K562 (cell line): ENCODE measurements around the gene INO80E. TPM values are rescaled to one million over a fixed set of nuclear protein-coding genes. Genes with fewer than 3 reads are reported as not detected.

Experiments used
- E2F6 ChIP-seq, 2 experiments: IDR thresholded peaks; 2 replicates each; pipeline ENCODE4 v1.6.1; 2011; ENCODE audit warnings: borderline replicate concordance in 1 of 2, control low read depth in 1 of 2, low read depth in 1 of 2, low read length in 1 of 2, mild to moderate bottlenecking in 1 of 2, mixed read lengths in 1 of 2, moderate library complexity in 1 of 2; ENCODE audit not compliant: insufficient read depth in 1 of 2, insufficient read length in 1 of 2, poor library complexity in 1 of 2, severe bottlenecking in 1 of 2; ENCODE audit errors: extremely low read depth in 1 of 2
- ESRRA ChIP-seq: fragments of 450-650 bp; IDR thresholded peaks from 2 replicates; pipeline ENCODE4 v1.6.1; 2014; ENCODE audit warnings: low read depth, mild to moderate bottlenecking, moderate library complexity, borderline replicate concordance
- NCOA1 ChIP-seq: fragments of 450-650 bp; IDR thresholded peaks from 2 replicates; pipeline ENCODE4 v1.6.1; 2016; ENCODE audit warnings: low read depth
- POLR2AphosphoS2 ChIP-seq: IDR thresholded peaks from 2 replicates; pipeline ENCODE4 v1.6.1; 2012; ENCODE audit warnings: low read length, improper control_type of control experiment
- SIN3A ChIP-seq, 2 experiments: fragments of 150-350 bp in 1 of 2; IDR thresholded peaks; 2 replicates each; pipeline ENCODE4 v1.6.1; 2011 to 2016; ENCODE audit warnings: borderline replicate concordance in 2 of 2, low read depth in 2 of 2, low read length in 2 of 2, mild to moderate bottlenecking in 2 of 2, moderate library complexity in 2 of 2; ENCODE audit not compliant: control insufficient read depth in 1 of 2
- SP1 ChIP-seq: sonication (generic); formaldehyde crosslinking; IDR thresholded peaks from 2 replicates; pipeline ENCODE4 v1.8.1; 2022; ENCODE audit warnings: mild to moderate bottlenecking, missing genetic modification reagents
- TAF7 ChIP-seq: fragments of 450-650 bp; IDR thresholded peaks from 2 replicates; pipeline ENCODE4 v1.6.1; 2016; ENCODE audit warnings: missing genetic modification characterization, missing compliant biosample characterization
- ZNF253 ChIP-seq: fragments of 250-450 bp; sonication (Bioruptor Pico); conservative IDR thresholded peaks from 2 replicates; pipeline ENCODE4 v1.6.1; 2021; ENCODE audit warnings: mild to moderate bottlenecking
- ZNF395 ChIP-seq: fragments of 200-800 bp; sonication (Bioruptor generic); IDR thresholded peaks from 2 replicates; pipeline ENCODE4 v1.6.1; 2017; ENCODE audit warnings: missing genetic modification characterization, missing compliant biosample characterization
- polyA plus RNA-seq, 8 experiments: library from polyadenylated mRNA; depleted of rRNA in 4 of 8; stranded (reverse) in 5 of 8; unstranded in 3 of 8; fragments of >200 nt; fragmentation: Nextera tagmentation in 2 of 8; fragmentation: Illumina TruSeq in 1 of 8; extraction: Ambion mirVana in 2 of 8; extraction: Trizol in 1 of 8; gene quantifications; 2 replicates each; pipeline versions ENCODE4 v1.2.1 to v1.2.3, GENCODE V29; 2011 to 2014; ENCODE audit warnings: inconsistent platforms in 1 of 8, missing spikeins in 1 of 8
- total RNA-seq, 7 experiments: library from RNA; depleted of rRNA in 6 of 7; stranded (reverse); fragments of >200 nt in 6 of 7; fragmentation: Illumina TruSeq in 2 of 7; extraction: Trizol in 2 of 7; gene quantifications; 2 replicates each; pipeline versions ENCODE4 v1.2.1 to v1.2.3, GENCODE V29; 2011 to 2021; ENCODE audit warnings: low replicate concordance in 1 of 7
- TF ChIP-seq, protein P1 (sequence below): sonication (generic); formaldehyde crosslinking; IDR thresholded peaks from 2 replicates; pipeline ENCODE4 v1.8.0; 2022; ENCODE audit warnings: missing genetic modification reagents, mild to moderate bottlenecking, moderate library complexity, borderline replicate concordance
- TF ChIP-seq, protein P2 (sequence below): sonication (generic); formaldehyde crosslinking; IDR thresholded peaks from 2 replicates; pipeline ENCODE4 v1.8.1; 2023; ENCODE audit warnings: mild to moderate bottlenecking, missing genetic modification reagents
- TF ChIP-seq, protein P3 (sequence below): sonication (generic); formaldehyde crosslinking; IDR thresholded peaks from 2 replicates; pipeline ENCODE4 v1.9.0; 2022; ENCODE audit warnings: mild to moderate bottlenecking, missing genetic modification reagents
- TF ChIP-seq, protein P4 (sequence below): sonication (generic); formaldehyde crosslinking; IDR thresholded peaks from 2 replicates; pipeline ENCODE4 v1.5.0; 2020; ENCODE audit warnings: missing genetic modification reagents
- TF ChIP-seq, protein P5 (sequence below): fragments of 450-650 bp; IDR thresholded peaks from 2 replicates; pipeline ENCODE4 v1.6.1; 2016; ENCODE audit warnings: borderline replicate concordance

INO80E gene
- total and polyA plus RNA-seq, 9 of the 15 experiments (the other 6 are each of a cell fraction or from before 2014, with no cell fraction given): 0.31 to 102 (median 49.3) TPM

GRCh38 chr16:29974291-29975133 lies 21.5 kb upstream of the INO80E start (continued):
- TF ChIP-seq, protein P1, sequence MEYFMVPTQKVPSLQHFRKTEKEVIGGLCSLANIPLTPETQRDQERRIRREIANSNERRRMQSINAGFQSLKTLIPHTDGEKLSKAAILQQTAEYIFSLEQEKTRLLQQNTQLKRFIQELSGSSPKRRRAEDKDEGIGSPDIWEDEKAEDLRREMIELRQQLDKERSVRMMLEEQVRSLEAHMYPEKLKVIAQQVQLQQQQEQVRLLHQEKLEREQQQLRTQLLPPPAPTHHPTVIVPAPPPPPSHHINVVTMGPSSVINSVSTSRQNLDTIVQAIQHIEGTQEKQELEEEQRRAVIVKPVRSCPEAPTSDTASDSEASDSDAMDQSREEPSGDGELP: peak; percentile 72; the same call in 1 of the 2 replicates
- TF ChIP-seq ESRRA (no peak; the same call in 1 of the 2 replicates), SP1 (CRISPR knock-in tag) (peak; percentile 20; the same call in 1 of the 2 replicates), TAF7 (tag) (no peak), E2F6 (IDR thresholded peaks at IDR 0.05; ENCODE audit: borderline replicate concordance in 1 of 2, extremely low read depth in 1 of 2, insufficient read depth in 1 of 2, insufficient read length in 1 of 2, low read depth in 1 of 2, low read length in 1 of 2, poor library complexity in 1 of 2, severe bottlenecking in 1 of 2) (peak in 1 of 2 experiments; percentile 12), ZNF253 (CRISPR knock-in tag) (no peak), ZNF395 (CRISPR knock-in tag) (0 out of 2 replicates have a peak, but pooled peaks have one; percentile 6), NCOA1 (no peak), POLR2AphosphoS2 (no peak), SIN3A (IDR thresholded peaks at IDR 0.05; ENCODE audit: borderline replicate concordance in 2 of 2, control insufficient read depth in 1 of 2, low read depth in 2 of 2, low read length in 2 of 2) (0 out of 4 replicates have a peak, but pooled peaks of 1 of the 2 experiments have one; percentile 30)
- TF ChIP-seq, protein P2, sequence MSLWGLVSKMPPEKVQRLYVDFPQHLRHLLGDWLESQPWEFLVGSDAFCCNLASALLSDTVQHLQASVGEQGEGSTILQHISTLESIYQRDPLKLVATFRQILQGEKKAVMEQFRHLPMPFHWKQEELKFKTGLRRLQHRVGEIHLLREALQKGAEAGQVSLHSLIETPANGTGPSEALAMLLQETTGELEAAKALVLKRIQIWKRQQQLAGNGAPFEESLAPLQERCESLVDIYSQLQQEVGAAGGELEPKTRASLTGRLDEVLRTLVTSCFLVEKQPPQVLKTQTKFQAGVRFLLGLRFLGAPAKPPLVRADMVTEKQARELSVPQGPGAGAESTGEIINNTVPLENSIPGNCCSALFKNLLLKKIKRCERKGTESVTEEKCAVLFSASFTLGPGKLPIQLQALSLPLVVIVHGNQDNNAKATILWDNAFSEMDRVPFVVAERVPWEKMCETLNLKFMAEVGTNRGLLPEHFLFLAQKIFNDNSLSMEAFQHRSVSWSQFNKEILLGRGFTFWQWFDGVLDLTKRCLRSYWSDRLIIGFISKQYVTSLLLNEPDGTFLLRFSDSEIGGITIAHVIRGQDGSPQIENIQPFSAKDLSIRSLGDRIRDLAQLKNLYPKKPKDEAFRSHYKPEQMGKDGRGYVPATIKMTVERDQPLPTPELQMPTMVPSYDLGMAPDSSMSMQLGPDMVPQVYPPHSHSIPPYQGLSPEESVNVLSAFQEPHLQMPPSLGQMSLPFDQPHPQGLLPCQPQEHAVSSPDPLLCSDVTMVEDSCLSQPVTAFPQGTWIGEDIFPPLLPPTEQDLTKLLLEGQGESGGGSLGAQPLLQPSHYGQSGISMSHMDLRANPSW (CRISPR knock-in tag): no peak
- TF ChIP-seq, protein P3, sequence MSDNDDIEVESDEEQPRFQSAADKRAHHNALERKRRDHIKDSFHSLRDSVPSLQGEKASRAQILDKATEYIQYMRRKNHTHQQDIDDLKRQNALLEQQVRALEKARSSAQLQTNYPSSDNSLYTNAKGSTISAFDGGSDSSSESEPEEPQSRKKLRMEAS (CRISPR knock-in tag): peak; percentile 15; the same call in 1 of the 2 replicates
- TF ChIP-seq, protein P4, sequence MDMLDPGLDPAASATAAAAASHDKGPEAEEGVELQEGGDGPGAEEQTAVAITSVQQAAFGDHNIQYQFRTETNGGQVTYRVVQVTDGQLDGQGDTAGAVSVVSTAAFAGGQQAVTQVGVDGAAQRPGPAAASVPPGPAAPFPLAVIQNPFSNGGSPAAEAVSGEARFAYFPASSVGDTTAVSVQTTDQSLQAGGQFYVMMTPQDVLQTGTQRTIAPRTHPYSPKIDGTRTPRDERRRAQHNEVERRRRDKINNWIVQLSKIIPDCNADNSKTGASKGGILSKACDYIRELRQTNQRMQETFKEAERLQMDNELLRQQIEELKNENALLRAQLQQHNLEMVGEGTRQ (CRISPR knock-in tag): no peak
- TF ChIP-seq, protein P5, sequence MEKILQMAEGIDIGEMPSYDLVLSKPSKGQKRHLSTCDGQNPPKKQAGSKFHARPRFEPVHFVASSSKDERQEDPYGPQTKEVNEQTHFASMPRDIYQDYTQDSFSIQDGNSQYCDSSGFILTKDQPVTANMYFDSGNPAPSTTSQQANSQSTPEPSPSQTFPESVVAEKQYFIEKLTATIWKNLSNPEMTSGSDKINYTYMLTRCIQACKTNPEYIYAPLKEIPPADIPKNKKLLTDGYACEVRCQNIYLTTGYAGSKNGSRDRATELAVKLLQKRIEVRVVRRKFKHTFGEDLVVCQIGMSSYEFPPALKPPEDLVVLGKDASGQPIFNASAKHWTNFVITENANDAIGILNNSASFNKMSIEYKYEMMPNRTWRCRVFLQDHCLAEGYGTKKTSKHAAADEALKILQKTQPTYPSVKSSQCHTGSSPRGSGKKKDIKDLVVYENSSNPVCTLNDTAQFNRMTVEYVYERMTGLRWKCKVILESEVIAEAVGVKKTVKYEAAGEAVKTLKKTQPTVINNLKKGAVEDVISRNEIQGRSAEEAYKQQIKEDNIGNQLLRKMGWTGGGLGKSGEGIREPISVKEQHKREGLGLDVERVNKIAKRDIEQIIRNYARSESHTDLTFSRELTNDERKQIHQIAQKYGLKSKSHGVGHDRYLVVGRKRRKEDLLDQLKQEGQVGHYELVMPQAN: peak; percentile 23; the same call in 1 of the 2 replicates
